Stimulated activated naive CD8-positive, alpha-beta T cell treated with anti-CD3 and anti-CD28 coated beads, Interleukin-15, Interleukin-2, amounts not matched to agents 100 ng/mL and 50 ng/mL, for 24 hours (primary cell): ENCODE data around the gene DAB1.

Experiments
- H3K27ac Mint-ChIP-seq: one replicate; pipeline ENCODE4 v1.8.0; 2021; ENCODE audit warnings: mild to moderate bottlenecking, mixed read lengths
- H3K27me3 Mint-ChIP-seq: one replicate; pipeline ENCODE4 v1.8.0; 2021; ENCODE audit warnings: mixed read lengths
- H3K36me3 Mint-ChIP-seq: one replicate; pipeline ENCODE4 v1.8.0; 2021; ENCODE audit warnings: low read depth, mixed read lengths
- H3K4me1 Mint-ChIP-seq: one replicate; pipeline ENCODE4 v1.8.0; 2021; ENCODE audit warnings: low read depth, mixed read lengths
- H3K4me3 Mint-ChIP-seq: one replicate; pipeline ENCODE4 v1.8.0; 2021; ENCODE audit warnings: mild to moderate bottlenecking, mixed read lengths
- H3K9me3 Mint-ChIP-seq: one replicate; pipeline ENCODE4 v1.8.0; 2021; ENCODE audit warnings: mixed read lengths

Gene DAB1

DNA sequence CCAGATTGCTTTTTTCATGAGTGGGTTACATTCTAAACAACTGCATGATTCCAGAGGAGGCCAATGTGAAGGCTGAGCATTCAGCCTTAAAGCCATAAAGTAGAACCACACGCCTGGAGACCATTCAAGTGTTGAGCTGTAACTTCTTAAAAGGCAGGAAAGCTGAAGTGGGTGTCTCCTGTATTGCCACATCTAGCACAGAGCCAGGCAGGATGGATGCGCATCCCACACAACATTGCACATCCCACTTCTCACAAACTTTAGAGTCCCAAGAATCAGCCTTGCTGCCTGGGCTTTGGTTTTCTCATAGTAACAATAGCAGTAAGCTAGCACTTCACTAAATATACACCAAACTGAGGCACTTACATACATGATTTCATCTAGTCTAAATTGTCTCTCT, 151.7 kb downstream of the DAB1 start:
- Mint-ChIP-seq H3K4me3 (no peak overlapping the region), H3K36me3 (no peaks in the 10 kb centered on the region), H3K4me1 (no peaks in the 10 kb centered on the region), H3K27ac (no peak overlapping the region), H3K9me3 (no peaks in the 10 kb centered on the region), H3K27me3 (peaks cover 4% of the 10 kb centered on the region)

DNA sequence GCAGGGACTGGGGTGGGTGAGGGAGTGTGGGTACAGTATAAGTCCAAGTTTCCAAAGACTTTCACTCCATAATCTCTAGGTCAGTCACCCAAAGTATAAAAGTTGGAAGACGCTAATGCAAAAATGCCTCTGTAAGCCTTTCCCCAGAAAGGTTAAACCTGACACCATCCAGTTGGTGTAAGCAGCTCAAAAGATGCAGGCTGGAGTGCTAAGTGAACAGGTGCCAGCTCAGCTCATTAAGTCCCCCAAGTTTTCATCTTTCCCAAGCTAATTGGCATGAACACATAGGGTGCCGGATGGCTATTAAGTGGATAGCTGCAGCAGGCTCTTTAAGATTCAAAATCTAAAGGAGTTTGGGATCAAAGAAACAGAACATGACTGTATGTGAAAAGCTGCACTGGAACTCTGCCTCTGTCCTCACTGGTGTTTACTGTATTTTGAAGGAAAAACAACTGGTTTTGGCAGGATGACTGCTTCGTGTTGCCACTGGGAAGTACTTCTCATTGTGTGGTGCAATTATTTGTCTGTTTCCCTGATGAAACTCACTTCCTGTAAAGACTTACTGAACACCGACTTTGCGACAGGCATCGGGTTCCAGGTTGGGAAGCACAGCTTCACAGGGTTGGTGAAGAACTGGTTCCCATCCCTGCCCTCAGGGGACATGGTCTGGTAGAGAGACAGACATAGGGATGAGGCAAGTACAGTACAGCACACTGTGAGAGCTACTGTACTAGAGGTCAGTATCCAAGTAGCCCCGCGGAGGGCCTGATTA, 152.7 kb downstream of the DAB1 start:
- no peaks in the 10 kb centered on the region for H3K4me1 Mint-ChIP-seq
- H3K27me3 Mint-ChIP-seq: peaks cover 4% of the 10 kb centered on the region

DNA sequence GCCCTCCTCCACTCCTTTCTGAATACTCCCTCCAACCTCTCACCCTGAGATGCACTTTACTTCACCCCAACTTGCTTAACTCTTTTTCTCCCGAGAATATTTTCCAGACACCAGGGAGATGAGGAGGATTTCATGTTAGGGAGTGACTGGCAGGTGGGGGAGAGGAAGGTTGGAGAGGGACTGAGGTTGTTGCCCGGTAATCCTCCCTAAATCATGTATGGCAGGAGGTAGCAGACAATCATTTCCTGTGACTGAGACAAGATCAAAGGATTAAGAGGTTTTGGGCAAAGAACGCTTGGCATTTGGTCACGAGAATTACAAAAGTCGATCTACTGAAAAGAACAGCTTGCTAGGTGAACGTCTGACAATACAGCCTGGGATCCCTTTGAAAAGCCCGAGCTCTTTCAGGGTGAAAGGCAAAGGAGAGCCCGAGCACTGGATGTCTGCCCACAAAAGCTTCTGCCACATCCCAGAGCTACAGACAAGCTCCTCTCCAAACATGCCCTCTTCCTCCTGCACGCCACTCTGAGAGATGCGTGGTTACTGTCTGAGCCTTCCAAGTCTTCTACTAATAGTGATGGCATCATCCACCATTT, 154.1 kb downstream of the DAB1 start:
- H3K4me1 Mint-ChIP-seq: no peaks in the 10 kb centered on the region
- peaks cover 4% of the 10 kb centered on the region for H3K27me3 Mint-ChIP-seq
- H3K4me3 Mint-ChIP-seq: no peak overlapping the region
- no peaks in the 10 kb centered on the region for H3K9me3 Mint-ChIP-seq
- H3K27ac Mint-ChIP-seq: no peak overlapping the region
- no peaks in the 10 kb centered on the region for H3K36me3 Mint-ChIP-seq

More for the DNA sequence above, 152.7 kb downstream of the DAB1 start:
- Mint-ChIP-seq H3K9me3 (no peaks in the 10 kb centered on the region), H3K36me3 (no peaks in the 10 kb centered on the region), H3K27ac (no peak overlapping the region), H3K4me3 (no peak overlapping the region)

DNA sequence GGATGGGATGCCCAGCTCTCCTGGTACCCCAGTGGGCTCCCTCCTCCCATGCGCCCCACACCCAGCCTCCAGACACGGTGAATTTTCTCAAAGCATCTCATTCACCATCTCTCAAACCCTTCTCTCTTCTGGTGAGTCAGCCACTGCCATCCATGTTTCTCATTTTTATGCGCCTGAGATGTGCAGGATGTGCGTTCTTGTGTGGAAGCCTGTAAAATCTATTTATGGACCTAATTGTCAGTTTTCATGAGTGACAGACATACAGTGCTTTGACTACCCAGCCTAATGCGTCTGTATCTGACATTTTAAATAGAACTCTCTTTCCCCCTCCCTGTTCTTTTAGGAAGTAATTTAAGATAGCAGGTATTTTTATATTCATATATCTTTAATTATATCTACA, 158.8 kb downstream of the DAB1 start:
- Mint-ChIP-seq H3K9me3 (no peaks in the 10 kb centered on the region), H3K27me3 (peaks cover 4% of the 10 kb centered on the region), H3K4me1 (no peaks in the 10 kb centered on the region), H3K36me3 (no peaks in the 10 kb centered on the region), H3K27ac (no peak overlapping the region), H3K4me3 (no peak overlapping the region)

DNA sequence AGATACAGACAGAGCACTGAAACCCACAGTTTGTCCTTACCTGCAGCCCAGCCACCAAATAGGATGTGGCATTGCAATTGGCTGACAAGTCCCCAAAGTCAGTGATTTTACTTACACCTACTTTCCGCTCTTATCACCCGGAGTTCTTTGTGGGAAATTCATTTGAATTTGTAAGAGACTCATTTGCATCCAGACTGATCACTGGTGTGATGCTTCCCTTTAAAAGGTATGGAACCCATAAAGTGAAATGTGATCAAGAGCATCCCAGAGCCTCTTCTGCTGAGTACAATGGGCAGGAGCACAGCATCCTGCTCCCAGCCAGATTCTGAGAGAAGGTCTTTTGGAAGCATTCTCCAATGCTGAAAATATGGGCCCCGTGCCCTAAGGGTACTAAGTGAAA, 161.4 kb downstream of the DAB1 start:
- Mint-ChIP-seq H3K4me3 (no peak overlapping the region), H3K9me3 (no peaks in the 10 kb centered on the region), H3K4me1 (no peaks in the 10 kb centered on the region), H3K27me3 (no peaks in the 10 kb centered on the region), H3K36me3 (no peaks in the 10 kb centered on the region), H3K27ac (no peak overlapping the region)

DNA sequence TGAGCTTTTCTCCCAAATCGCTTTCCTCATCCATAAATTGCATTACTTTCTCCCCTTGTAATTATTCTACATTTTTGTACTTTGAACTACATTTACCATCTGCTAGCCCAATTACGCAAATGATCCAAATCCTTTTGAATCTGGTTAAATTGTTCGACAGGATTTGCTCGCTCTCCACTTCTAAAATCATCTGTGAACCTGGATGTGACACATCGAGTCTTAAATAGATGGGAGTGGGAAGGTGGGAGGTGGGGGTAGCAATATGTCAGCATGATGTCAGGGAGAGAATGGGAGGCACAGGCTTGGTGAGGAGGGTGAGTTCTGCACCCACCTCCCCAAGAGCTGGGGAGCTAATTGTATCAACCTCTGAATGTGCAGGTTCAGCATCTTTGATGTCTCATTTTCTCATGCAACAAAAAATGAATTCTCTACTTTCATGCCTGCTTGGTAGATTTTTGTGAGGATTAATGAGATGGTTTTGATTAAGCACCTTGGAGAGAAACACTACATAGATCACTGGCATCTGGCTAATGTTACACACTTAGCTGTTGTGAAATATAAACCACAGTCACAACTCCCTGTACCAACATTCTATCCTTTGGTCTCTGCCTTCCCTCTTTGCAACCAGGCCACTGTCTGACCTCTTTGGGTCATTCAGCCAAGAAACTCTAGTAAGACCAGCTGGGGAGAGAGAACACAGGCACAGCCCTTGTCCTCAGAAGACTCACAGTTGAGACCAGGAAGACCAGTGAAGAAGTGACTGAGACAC, 165.1 kb downstream of the DAB1 start:
- Mint-ChIP-seq H3K4me3 (no peak overlapping the region), H3K9me3 (no peaks in the 10 kb centered on the region), H3K27me3 (no peaks in the 10 kb centered on the region), H3K27ac (no peak overlapping the region), H3K36me3 (no peaks in the 10 kb centered on the region), H3K4me1 (no peaks in the 10 kb centered on the region)

DNA sequence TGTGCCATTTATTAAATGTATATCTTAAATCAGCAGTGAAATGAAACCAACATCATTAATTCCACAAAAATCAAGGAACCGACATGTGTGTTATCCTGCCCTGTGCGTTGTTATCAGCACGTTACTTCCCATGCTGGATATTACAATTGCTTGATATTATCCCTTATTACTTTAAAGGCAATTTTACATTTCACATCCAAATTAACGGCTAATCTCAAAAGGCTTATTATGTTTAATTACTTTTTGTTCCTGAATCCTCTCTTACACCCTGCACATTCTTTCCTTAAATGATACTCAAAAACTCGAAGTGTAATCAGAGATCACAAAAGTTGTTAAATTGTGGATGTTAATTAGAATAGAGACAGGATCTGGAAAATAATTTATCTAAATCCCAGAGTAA, 167.9 kb downstream of the DAB1 start:
- no peak overlapping the region for H3K27ac Mint-ChIP-seq
- H3K9me3 Mint-ChIP-seq: no peaks in the 10 kb centered on the region
- no peaks in the 10 kb centered on the region for H3K27me3 Mint-ChIP-seq
- no peaks in the 10 kb centered on the region for H3K4me1 Mint-ChIP-seq
- no peak overlapping the region for H3K4me3 Mint-ChIP-seq
- no peaks in the 10 kb centered on the region for H3K36me3 Mint-ChIP-seq

DNA sequence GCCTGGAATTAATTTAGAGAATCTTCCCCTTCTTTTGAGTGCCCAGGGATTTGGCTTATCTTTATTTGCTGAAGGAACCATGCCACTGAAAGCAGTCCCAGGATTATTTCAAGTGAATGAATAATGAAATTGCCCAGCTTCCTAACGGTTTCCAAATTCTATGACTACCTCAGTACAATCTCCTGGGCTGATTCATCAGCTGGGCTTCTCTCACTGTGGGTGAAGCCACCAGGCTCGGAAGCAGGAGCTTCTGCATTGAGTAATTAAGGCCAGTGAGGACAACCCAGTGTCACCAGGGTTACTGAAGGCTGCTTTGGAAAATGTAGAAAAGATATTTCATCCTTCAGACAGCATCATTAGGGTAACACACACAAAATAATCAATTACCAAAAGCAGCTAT, 169.8 kb downstream of the DAB1 start:
- H3K4me1 Mint-ChIP-seq: no peaks in the 10 kb centered on the region

DNA sequence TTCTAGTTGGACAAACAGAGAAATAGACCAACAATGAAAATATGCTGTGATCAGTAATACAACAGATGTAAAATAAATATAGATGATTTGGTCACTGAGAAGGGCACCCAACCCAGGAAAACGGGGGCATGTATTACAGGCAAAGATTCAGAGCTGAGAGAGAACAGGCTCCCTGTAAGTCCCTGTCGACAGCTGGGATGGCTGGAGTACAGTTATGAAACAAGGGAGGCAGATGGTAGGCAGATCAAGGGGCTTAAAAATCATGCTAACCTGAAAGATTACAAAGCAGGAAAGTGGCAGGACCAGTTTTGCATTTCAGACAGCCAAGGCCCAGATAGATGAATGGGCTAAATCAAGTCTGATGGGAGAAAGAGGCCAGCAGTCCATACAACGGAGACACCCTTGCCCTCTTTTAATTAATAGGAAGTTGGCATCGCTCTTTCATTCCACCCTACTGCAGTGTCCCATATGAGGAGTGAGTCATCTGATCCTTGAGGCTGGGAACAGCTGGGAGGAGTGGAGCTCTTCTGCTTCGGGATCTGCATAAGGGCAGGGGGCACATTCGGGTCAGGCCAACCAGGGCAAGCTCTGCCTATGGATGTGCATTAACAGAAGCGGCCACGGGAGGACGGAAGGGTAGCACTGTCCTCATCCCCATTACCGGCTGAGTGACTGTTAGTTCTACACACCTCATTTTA, 171.1 kb downstream of the DAB1 start:
- no peak overlapping the region for H3K27ac Mint-ChIP-seq
- H3K4me1 Mint-ChIP-seq: no peaks in the 10 kb centered on the region
- H3K4me3 Mint-ChIP-seq: no peak overlapping the region
- H3K9me3 Mint-ChIP-seq: no peaks in the 10 kb centered on the region
- no peaks in the 10 kb centered on the region for H3K36me3 Mint-ChIP-seq
- no peaks in the 10 kb centered on the region for H3K27me3 Mint-ChIP-seq

More for the DNA sequence above, 169.8 kb downstream of the DAB1 start:
- H3K27ac Mint-ChIP-seq: no peak overlapping the region
- H3K4me3 Mint-ChIP-seq: no peak overlapping the region
- H3K36me3 Mint-ChIP-seq: no peaks in the 10 kb centered on the region
- no peaks in the 10 kb centered on the region for H3K9me3 Mint-ChIP-seq
- H3K27me3 Mint-ChIP-seq: no peaks in the 10 kb centered on the region

DNA sequence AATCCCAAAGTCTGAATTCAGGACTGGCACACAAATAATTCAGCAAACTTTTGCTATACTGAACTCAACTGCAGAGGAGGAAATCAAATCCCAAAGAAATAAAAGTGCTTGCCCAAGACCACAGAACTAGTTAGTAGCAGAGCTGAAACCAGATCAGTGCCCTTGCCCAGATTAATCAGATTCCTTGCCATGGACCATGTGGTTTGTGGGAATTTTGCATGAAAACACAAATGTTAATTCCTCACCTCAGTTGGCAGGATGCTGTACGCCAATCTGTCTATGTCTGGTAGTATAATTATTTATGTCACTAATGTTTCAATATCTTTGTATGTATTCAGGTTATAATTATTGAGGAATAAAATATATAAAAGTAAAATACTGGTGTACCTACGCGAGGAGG, 173.8 kb downstream of the DAB1 start:
- no peak overlapping the region for H3K4me3 Mint-ChIP-seq
- H3K9me3 Mint-ChIP-seq: no peaks in the 10 kb centered on the region
- no peaks in the 10 kb centered on the region for H3K27me3 Mint-ChIP-seq
- no peaks in the 10 kb centered on the region for H3K36me3 Mint-ChIP-seq
- no peak overlapping the region for H3K27ac Mint-ChIP-seq
- H3K4me1 Mint-ChIP-seq: no peaks in the 10 kb centered on the region

DNA sequence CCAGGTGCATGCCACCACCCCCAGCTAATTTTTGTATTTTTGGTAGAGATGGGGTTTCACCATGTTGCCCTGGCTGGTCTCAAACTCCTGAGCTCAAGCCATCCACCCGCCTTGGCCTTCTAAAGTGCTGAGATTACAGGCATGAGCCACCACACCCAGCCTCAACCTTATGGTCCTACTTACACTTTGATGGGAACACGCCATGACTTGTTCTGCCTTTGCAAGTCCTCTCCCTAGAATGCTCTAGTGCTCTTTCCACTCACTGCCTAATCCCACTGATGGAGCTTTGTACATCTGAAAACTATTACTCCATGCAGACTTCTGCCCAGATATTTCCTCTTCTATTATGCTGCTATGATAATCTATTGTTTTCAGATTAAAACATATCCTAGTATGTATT, 174.3 kb downstream of the DAB1 start:
- Mint-ChIP-seq H3K4me1 (no peaks in the 10 kb centered on the region), H3K9me3 (no peaks in the 10 kb centered on the region), H3K36me3 (no peaks in the 10 kb centered on the region), H3K4me3 (no peak overlapping the region), H3K27ac (no peak overlapping the region), H3K27me3 (no peaks in the 10 kb centered on the region)

DNA sequence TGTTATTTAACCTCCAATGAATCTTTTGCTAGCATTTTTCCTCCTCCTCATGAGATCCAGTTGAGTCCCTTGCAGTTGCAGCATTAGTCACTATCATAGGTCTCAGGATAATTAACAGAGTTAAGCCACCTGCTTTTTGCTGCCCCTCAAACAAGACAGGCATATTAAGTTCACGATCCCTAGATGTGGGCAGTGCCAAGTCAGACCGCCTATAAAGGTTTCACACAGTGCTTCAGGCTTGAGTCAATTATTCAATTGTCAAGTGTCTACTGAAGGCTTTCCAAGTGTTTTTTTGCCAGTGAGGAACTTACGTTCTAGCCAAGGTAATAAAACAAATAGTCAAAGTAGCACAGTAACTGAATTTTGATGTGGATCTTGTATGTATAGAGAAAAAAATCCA, 175.0 kb downstream of the DAB1 start:
- H3K27ac Mint-ChIP-seq: no peak overlapping the region
- no peak overlapping the region for H3K4me3 Mint-ChIP-seq

DNA sequence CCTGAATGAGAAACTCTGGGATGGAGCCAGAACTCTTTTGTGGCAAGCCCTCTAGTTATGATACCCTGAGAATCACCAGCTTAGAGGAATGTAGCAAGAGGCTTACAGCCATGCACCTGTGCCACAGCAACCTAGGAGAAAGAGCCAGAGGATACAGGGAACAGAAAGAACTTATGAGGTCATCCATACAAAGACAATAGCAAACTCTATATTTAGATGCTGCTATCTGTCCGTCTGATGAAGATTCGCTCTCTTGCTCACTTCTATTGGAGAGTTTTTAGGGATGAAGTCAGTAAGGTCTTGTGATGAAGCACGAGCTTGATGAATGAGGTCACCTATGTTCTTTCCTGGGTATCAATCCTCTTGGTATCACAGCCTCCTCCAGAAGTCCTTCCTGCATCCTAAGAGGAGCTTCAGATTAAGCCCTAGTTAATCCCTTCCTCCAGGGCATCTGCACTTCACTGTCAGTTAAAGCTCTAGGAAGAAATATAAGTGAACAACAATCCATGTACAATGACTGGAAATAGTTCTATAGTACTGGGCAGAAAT, 185.6 kb downstream of the DAB1 start:
- peaks cover 3% of the 10 kb centered on the region for H3K9me3 Mint-ChIP-seq

More for the DNA sequence above, 175.0 kb downstream of the DAB1 start:
- Mint-ChIP-seq H3K9me3 (no peaks in the 10 kb centered on the region), H3K36me3 (no peaks in the 10 kb centered on the region), H3K27me3 (no peaks in the 10 kb centered on the region), H3K4me1 (no peaks in the 10 kb centered on the region)

DNA sequence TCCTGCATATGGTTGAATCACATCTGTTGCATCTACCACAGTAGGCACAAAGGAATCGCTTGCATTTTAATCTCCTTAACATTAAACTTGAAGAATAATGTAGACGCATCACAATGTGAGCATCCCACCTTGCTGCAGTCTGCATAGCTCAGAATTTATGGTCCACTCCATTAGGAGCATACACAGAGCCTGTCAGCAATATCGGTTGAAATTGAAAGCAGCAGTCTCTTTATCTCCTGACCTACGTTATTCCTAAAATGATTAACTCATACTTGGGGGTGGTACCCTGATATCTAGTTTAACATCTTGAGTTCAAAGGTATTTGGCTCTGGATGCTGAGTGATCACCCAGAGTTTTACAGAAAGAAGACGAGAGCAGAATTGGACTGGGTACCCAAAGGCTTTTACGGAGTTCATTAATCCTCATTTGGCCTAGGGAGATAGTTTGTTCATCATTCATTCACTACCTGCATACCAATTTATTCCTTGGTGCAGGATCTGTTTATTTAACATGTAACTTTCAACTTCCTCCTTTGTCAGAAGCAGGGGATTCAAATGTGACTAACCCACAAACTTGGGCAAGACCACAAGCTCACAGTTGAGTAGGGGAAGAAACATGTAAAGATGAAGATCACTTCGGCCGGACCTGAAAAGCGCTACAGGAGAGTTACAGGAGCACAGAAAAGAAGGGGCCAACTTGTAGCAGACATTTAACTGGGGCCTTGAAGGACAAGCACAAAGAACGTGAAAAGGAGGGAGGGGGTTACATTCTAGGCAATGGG, 187.9 kb downstream of the DAB1 start:
- H3K4me1 Mint-ChIP-seq: no peaks in the 10 kb centered on the region
- no peaks in the 10 kb centered on the region for H3K36me3 Mint-ChIP-seq

More for the DNA sequence above, 185.6 kb downstream of the DAB1 start:
- Mint-ChIP-seq H3K27me3 (no peaks in the 10 kb centered on the region), H3K36me3 (no peaks in the 10 kb centered on the region), H3K4me1 (no peaks in the 10 kb centered on the region), H3K27ac (no peak overlapping the region), H3K4me3 (no peak overlapping the region)

More for the DNA sequence above, 187.9 kb downstream of the DAB1 start:
- Mint-ChIP-seq H3K27ac (no peak overlapping the region), H3K4me3 (no peak overlapping the region), H3K27me3 (no peaks in the 10 kb centered on the region), H3K9me3 (peaks cover 3% of the 10 kb centered on the region)
